ENCODE measurements around the gene SCN7A.
"Not testable (repeated sequence)": the region's sequence is repeated elsewhere in the genome, so short reads cannot be mapped to it uniquely, and the experiment has no call there.

Gene SCN7A

DNA sequence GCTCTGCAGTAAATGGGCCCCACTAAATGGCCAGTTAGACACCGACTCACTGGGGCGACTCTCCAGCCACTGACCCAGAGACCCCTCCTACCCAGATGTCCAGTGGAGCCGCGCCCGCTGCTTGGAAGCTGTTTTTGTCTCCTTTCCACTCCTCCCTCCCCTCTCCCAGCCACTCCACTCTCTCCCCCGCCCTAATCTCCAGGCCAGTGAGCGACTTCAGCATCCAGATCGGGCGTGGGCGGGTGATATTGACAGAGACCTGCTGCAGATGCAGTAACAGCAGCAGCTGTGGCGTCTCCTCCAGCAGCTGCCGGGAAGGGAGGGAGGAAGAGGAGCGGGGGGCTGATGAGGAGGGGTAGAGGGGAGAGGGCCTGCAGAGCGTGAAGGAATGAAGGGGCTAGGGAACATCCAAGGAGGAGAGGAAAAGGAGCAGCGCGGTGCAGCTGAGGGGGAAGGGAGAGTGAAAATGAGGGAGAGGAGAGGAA, at the start of gene SCN7A:
Gene SCN7A (minus strand): TSS at position 110 of the 485 bp plus-strand sequence. CDS start 16,553 bp downstream, outside the sequence.
- DNase-seq = no peak

DNA sequence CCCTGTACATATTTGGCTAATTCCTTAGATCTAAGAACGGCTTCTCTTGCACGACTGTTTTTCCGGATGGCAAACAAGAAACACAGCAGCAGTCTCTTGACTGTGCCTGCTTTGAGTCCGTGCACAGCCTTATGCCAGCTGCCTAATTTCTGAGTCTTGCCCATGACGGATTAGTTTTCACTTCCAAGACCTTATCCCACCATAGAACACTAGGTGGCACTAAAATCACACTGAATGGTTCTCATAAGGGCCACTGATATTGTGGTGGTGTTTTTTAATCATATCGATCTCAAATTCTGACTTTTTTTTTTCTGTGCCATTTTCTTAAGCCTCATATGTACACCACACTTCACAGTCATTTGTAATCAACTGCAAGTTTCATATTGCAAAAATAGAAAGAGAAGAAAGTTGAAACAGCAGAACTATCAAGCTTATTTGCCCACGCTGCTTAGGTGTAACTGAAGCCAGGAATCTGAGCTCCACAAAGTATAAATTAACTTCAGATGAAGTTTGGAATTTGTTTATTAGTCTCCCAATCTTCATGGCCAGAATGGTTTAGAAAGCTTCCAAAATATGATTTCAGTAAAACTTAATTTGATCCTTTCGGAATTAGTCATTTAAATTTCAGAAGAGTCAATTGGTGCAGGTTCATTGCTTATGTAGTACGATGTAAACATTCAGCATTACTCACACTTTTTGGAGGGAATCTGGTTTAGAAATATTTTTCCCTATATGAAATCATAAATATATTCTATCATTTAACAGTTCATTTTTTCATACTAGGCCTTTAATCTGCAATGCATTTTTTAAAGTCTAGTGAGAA, 45.5 kb upstream of the SCN7A start:
- DNase-seq = no peak

DNA sequence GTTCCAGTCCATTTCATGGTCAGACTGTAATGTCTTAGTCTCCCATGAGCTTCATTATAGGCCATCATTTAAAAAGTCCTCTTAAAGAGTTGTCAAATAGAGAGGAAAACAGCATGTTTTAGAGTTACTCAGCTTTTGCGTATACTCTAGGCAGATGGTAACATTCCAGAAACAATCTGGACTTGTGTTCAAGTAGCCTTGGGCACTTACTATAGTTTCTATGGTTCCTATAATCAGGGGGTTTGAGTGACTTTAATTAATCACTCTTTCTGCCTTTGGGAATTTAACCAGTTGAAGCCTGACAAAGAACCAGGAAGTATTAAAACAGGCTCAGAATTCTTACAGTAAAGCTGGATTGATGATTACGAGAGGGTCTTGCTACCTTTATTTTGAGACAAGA, 42.1 kb upstream of the SCN7A start:
- DNase-seq = no peak

DNA sequence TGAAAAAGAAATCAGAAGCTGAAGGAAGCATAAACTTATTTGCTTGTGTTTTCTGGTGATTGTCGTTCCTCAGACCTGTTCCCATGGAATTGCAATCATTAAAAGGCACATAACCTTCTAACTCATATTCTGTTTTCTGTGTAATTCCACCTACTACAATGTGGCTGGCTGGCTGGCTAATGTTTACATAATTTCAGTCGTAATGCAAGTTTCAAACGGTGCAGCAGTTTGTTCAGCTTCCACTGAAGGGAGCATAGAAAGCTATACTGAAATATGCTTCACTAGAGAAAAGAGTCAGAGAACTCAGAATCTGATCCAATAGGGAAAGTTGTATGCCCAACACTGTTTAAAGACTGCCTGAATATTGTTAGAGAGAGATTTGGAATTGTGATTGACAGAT, 27.1 kb upstream of the SCN7A start:
- DNase-seq = no peak

DNA sequence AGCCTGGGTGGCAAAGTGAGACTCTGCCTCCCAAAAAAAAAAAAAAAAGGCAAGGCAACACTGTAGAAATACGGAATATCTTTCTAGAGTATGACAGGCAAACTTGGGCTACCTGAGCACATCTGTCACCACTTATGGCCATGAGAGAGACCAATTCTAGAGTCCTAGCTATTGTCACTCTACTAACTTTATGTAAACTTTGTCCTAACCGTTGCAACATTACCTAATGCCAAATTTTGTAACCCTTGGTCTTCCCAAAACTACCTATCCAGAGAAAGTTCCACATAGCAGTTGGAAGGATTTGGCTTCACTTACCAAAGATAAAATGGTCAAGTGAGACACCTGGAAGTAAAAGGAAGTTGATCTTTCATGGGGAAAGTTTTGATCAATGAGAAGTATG, 26.6 kb upstream of the SCN7A start:
- DNase-seq = no peak

DNA sequence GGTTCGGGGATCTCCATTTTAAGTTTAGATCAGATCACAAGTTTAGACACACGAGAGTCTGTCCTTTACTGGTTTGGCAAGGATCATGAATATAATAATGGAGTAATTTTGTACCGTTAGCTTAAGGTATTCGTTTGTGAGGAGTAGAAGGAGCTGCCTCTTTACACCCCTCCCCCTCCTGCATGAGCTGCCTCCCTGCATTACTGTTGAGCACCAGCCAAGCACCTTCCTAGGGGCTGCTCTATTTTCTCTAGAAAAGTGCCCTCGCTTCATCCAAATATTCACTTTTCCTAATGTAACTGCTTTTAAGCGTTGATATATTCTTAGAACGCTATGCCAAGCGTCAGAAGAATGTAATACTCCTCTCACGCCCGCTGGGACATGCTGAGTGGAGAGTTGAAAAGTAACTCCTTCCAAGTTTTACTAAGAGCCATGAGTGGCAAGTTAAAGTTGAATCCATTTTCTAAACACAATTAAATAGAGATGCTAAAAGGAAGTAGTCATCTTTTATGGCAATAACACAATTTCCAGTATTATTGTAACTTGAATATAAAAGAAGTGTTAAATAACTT, 25.4 kb upstream of the SCN7A start:
- no peak for DNase-seq

DNA sequence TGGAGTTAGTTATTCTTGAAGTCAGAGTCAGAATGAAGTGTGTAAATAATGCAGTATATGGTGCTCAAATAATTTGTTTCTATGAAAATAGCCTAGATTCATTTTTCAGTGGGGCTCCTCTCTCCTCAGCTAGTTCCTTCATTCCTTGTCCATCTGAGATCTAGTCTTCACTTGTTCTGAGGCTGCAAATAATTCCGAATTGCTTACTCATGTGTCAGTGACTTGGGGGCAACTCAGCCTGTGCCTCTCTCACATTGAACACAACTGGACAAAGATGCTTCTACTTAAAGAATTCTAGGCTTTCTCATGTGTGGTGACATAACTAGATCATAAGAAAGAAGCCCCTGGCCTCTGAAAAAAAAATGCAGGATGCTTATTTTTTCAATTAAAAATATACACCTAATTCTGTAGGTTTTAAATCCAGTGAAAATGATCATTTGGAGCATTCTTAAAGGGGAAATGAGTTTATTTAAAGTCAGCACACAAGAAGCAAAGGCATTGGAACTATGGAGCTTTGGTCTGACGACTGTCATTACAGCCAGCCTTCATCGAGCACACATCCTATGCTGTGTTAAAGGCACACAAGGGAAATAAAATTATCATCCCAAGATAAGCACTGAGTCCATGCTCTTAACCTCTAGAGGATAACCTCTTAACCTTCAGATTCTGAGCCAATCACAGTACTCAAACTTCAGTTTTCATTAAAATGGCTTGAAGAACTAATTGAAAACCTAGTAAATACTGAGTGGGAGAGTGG, 24.8 kb upstream of the SCN7A start:
- DNase-seq = no peak

DNA sequence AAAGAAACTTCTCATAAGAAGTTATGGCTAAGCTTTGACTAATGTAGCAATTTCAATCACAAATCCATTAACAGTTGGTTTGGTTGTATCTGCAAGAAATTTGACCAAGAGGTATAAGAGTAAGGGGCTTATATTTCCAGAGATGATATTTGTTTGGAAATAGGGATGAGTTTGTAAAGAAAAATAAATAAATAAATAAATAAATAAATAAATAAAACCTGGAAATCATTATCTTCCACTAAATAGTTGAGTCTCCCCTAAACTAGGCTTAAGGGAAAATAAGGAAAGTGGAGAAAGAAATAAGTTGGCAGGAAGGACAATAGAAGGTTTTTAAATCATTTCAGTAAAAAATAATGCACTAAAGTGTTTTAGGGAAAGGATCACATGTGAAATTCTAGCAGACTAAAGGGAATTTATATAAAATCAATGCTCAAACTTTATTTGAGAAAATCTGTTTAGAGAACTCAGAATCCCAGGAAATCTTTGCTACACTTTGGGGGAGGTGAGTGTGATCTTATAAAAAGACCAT, 23.5 kb upstream of the SCN7A start:
- DNase-seq = no peak

DNA sequence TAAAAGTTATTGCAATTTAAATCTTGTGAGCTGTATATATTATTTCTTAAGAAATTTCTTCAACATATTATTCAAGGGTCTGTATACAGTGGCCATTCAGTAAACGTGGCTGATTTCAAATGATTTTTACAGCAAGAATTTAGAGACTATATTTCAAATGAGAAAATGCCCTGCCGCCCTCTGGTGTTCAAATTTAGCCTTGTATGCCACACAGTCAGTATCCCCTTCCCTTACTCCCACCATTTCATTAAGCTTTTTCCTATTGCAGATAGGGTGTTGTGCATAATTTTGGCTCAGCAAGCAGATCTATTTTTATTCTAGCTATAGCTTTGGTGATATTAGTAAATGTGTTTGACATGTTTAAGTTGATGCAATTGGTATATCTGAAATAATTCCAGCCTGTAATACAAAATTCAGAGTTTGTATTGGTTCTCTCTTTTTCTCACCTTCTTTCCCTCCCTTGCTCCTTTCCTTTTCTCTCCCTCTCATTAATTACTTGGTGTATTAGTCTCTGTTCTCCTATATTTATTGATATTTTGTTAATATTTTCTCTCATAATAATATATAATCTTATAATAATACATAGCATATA, 22.8 kb upstream of the SCN7A start:
- no peak for DNase-seq

DNA sequence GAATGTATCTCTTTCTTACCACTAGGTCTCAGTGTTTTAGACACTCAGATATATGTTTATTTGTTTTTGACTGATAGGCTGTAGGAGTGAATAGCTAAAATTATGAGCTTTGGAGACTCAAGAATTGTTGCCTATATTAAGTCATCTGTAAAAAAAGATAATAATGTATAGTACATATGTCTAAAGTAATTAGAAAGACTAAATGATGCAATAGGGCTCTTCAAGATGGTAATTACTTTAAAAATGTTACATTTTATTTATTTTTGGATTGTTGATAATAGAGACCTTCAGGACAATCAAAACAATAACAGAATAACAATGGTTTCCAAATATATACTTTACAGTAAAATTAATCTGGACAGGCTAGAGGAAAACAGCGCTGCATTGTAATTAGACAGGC, 19.9 kb upstream of the SCN7A start:
- no peak for DNase-seq

DNA sequence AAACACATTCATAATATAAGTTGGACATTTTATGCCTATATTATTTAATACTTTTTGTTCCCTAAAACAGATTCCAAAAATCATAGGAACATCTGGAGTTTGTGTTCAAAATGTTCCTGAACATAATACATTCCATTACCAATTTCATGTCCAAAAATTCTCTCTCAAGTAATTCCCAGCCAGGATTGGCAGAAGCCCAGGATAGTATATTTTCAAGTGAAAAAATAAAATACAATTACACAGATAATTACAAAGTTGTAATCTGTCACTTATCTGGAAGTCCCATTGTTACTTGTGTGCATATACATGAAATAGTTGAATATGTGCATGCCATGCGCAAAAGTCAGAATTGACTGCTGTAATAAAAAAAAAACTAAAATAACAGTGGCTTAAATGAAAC, 5.2 kb upstream of the SCN7A start:
- no peak for DNase-seq

DNA sequence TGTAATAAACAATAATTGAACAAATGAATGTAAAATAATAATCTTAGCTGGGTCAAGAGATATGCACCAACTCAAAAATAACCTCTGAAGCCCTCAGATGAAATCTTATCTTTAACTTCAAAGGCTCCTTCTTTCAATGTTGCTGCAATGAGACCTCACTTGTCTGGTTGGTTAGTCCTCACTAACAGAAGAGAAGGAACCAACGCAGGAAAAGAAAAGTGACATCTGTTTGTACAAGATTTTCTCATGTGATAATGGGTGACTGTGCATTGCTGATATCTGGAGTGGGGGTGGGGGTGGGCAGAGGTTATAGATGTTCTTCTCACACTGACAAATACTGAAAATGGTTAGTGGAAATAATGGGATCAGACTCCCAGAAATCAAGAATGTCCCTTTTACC, 2.6 kb downstream of the SCN7A start:
- no peak for DNase-seq

DNA sequence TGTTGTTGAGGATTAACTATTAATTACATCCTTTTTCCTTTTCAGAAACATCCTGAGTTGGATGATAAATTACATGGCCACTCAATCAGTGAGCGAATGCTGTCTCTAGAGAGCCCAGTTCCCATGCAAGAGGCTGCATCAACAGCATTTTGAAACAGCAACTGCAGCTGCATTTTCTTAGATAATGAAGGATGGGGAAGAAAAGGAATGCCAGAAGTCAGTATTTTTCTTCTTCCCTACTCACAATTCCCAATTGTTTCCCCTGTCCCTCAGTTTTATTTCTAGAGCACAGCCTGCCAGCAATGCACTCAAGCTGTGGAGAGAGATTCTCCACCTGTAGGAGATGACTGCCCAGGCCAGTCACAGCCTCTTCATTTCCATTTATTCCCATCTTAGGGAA, 6.9 kb downstream of the SCN7A start:
- DNase-seq = no peak

DNA sequence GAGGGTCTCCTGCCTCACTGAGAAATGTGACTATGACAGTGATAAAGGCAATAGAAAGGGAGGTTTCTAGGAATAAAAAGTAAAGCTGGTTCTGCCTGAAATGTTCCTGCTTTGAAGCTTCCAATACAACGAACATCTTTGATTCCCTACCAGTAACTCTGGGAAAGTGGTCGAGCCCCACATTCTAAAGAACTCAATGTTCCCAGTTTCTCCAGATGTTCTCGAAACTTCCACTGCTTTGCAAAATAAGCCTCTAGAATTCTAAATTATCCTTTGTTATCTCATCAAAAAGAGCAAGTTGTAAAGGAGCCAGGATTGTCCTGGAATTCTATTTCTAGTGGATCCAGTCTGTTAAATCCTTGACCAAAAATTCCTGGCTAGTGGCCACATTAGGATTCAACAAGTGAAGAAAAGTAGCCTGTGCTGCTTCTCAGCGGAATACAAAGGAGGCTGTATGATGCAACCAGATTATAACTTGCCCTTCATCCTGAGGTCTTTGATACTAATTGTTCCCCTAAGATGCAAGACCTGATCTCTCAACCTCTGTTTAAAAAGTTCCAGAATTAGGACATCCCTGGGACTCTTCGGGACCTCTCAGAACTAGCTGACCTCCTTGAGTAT, 8.4 kb downstream of the SCN7A start:
- no peak for DNase-seq

DNA sequence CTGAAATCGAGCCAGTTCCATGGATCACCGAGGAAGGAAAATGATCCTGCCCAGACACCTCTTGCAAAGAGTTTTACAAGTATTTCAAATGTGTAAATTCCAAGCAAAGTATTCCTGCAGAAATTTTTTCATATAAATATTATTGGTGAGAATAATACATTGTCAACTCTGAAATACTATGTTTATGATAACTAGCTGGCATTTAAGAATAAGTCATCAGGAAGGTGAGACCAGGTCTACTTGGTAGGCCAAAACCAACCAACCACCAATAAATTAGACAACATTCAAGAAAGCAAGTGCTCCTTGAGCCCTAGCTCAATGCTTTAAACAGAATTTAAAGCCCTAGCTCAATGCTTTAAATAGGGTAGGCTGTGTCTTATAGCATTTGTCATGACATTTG, 21.7 kb downstream of the SCN7A start:
- DNase-seq = no peak

DNA sequence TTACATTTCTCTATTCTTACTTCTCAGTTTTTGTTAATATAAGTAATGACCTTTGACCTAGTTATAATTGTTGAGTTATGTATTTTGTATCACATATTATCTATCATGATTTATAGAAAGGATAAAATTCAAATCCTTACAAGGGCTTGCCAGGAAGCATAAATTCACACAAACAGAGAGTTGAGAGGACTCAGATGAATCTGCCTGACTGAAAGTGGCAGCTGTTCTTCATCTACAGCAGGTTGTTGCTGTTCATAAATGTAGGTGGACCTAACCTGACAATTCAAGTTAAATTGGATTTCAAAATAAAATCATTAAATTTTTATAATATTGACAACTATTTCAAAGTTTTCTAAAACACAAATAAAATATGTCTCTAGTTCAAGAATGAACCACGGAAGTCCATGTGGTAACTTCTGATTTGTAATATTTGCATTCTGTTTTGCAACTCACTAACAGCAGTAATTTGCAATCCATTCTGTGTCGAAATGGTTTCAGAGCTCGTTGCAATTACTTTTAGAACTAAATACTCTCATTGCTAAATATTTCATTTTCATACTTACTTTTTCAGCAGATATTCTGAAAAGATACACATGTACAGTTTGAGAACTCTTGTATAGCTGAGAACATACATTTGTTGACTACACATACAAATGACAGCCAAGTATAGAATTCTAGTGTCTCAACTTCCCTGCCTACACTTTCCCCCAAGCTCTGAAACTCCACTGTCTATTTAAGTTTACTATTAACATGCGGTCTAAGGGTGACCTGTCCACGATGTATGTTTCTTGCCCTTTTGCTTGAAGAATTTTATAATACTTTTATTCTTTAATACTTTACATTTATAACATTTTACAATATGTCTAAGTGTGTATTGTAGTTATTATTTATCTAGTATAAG, 25.7 kb downstream of the SCN7A start:
- DNase-seq = no peak

DNA sequence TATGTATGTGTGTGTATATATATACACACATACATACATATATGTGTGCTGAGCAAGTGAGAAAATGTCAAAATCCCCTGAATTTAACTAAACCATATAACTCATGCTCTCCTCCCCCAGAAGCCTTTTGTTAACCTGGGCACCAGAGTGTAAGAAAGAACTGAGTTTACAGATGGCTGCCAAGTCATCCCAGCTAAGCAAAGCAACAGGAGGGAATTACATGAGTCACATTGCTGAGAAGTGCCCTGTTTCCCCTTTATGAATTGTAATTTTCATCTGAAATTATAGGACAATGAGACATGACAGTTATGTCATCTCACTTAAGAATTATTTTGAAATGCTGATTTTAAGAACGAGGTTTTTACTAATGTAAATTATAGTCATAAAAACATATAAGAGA, 29.9 kb downstream of the SCN7A start:
- DNase-seq = no peak

DNA sequence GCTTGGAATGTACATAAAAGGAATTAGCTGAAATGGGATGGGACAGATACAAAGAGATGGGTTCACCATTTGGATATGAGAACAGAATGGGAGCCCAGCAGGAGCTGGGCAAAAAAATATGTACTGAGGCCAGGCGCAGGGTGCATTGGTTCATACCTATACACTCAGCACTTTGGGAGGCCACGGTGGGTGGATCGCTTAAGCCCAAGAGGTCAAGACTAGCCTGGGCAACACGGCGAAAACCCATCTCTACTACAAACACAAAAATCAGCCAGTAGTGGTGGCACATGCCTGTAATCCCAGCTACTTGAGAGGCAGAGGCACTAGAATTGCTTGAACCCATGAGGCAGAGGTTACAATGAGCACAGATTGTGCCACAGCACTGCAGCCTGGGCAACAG, 30.4 kb downstream of the SCN7A start:
- no peak for DNase-seq

DNA sequence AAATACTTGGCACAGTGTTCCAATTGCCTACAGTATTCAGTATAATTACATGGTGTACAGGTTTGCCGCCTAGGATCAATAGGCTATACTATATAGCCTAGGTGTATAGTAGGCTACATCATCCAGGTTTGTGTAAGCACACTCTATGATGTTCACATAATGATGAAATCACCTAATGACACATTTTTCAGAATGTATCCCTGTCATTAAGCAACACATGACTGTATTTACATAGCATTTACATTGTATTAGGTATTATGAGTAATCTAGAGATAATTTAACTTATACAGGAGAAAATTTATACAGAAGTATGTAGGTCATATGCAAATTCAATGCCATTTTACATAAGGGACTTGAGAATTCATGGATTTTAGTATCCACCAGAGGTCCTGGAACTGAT, 35.4 kb downstream of the SCN7A start:
- DNase-seq = no peak

DNA sequence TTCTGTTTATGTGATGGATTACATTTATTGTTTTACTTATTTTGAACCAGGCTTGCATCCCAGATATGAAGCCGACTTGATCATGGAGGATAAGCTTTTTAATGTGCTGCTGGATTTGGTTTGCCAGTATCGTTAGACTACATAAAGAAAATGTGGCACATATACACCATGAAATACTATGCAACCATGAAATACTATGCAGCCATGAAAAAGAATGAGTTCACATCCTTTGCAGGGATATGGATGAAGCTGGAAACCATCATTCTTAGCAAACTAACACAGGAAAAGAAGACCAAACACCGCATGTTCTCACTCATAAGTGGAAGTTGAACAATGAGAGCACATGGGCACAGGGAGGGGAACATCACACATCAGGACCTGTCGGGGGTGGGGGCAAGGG, 38.2 kb downstream of the SCN7A start:
- DNase-seq = not testable (repeated sequence)

DNA sequence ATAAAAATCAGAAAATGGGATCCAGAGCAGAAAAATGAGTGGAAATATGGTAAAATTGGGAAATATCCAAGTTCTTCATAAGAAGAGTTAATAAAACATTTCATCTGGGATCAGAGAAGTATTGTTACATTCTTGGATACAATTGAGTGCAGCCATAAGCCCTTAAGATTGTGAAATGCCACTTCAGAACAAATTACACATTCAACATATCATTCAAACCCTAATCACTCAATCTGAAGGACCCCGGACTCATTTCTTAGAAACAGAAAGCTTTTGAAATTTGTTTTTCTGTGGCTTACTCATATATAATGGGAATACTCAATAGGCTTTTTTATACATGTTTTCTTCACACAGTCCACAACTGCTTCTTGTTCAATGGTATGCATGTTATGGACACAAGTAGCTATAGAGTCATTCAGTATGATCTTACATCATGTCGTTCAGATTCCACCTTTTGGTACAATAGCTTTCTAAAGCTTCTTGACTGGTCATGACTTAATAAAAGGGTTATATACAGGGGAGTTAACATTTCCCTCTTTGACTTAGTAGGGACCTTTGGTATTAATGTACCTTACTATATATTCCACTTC, 39.9 kb downstream of the SCN7A start:
- no peak for DNase-seq

All from activated naive CD4-positive, alpha-beta T cell treated with anti-CD3 and anti-CD28 coated beads, Interleukin-2, amount 50 U/mL, for 16 hours (primary cell).